HepG2 (cell line): Measurements from ENCODE around the gene PRM2. TPM values are rescaled to one million over a fixed set of nuclear protein-coding genes. Genes with fewer than 3 reads are reported as not detected.
A peak's percentile ranks its signal among the peaks of the same experiment; 100 is the strongest.

Experiments
- ADNP ChIP-seq: sonication (generic); formaldehyde crosslinking; IDR thresholded peaks from 2 replicates; pipeline ENCODE4 v1.4.0; 2020; ENCODE audit warnings: missing genetic modification reagents
- ATF2 ChIP-seq: sonication (generic); formaldehyde crosslinking; IDR thresholded peaks from 2 replicates; pipeline ENCODE4 v1.4.0; 2020; ENCODE audit warnings: missing genetic modification reagents
- BCL6 ChIP-seq: IDR thresholded peaks from 2 replicates; pipeline ENCODE4 v1.6.1; 2016; ENCODE audit warnings: missing genetic modification reagents, missing compliant biosample characterization
- CHCHD3 ChIP-seq: sonication (generic); formaldehyde crosslinking; IDR thresholded peaks from 2 replicates; pipeline ENCODE4 v1.8.0; 2022; ENCODE audit warnings: mild to moderate bottlenecking, missing genetic modification reagents, moderate library complexity
- FOSL2 ChIP-seq: sonication (generic); formaldehyde crosslinking; IDR thresholded peaks from 2 replicates; pipeline ENCODE4 v1.4.0; 2020; ENCODE audit warnings: missing genetic modification reagents
- FOXO1 ChIP-seq: sonication (generic); formaldehyde crosslinking; IDR thresholded peaks from 2 replicates; pipeline ENCODE4 v1.4.0; 2020; ENCODE audit warnings: missing genetic modification reagents
- HDAC2 ChIP-seq: sonication (generic); formaldehyde crosslinking; IDR thresholded peaks from 2 replicates; pipeline ENCODE4 v1.4.0; 2020; ENCODE audit warnings: missing genetic modification reagents
- HIC2 ChIP-seq: sonication (generic); formaldehyde crosslinking; IDR thresholded peaks from 2 replicates; pipeline ENCODE4 v1.9.0; 2022; ENCODE audit warnings: low read depth, missing genetic modification reagents
- HMG20B ChIP-seq: conservative IDR thresholded peaks from 2 replicates; pipeline ENCODE4 v1.6.1; 2016; ENCODE audit warnings: missing genetic modification reagents, missing compliant biosample characterization
- KLF11 ChIP-seq: IDR thresholded peaks from 2 replicates; pipeline ENCODE4 v1.6.1; 2016; ENCODE audit warnings: missing compliant biosample characterization
- KLF16 ChIP-seq, 2 experiments: sonication (generic) in 1 of 2; formaldehyde crosslinking in 1 of 2; IDR thresholded peaks; 2 replicates each; pipeline versions ENCODE4 v1.6.1 to v1.8.0; 2016 to 2023; ENCODE audit warnings: missing genetic modification reagents in 2 of 2, missing compliant biosample characterization in 1 of 2
- NR2F2 ChIP-seq: IDR thresholded peaks from 2 replicates; pipeline ENCODE4 v1.6.1; 2012; ENCODE audit warnings: low read depth, inconsistent platforms, borderline replicate concordance
- POLR2G ChIP-seq: fragments of 200-400 bp; formaldehyde crosslinking; IDR thresholded peaks from 2 replicates; pipeline ENCODE4 v1.6.1; 2018; ENCODE audit warnings: mild to moderate bottlenecking, low read depth, low read length, moderate library complexity
- RCOR2 ChIP-seq: IDR thresholded peaks from 2 replicates; pipeline ENCODE4 v1.6.1; 2016; ENCODE audit warnings: missing biosample characterization, missing genetic modification reagents
- SAP130 ChIP-seq: IDR thresholded peaks from 2 replicates; pipeline ENCODE4 v1.6.1; 2016; ENCODE audit warnings: low read depth
- STAG1 ChIP-seq: sonication (generic); formaldehyde crosslinking; IDR thresholded peaks from 2 replicates; pipeline ENCODE4 v1.4.0; 2020; ENCODE audit warnings: missing genetic modification reagents
- ZC3H4 ChIP-seq: sonication (generic); formaldehyde crosslinking; IDR thresholded peaks from 2 replicates; pipeline ENCODE4 v1.4.0; 2020; ENCODE audit warnings: missing genetic modification reagents, borderline replicate concordance
- ZKSCAN8 ChIP-seq: IDR thresholded peaks from 2 replicates; pipeline ENCODE4 v1.6.1; 2016; ENCODE audit warnings: borderline replicate concordance, missing genetic modification reagents, missing compliant biosample characterization
- ZNF317 ChIP-seq: sonication (generic); formaldehyde crosslinking; IDR thresholded peaks from 2 replicates; pipeline ENCODE4 v1.5.0; 2020; ENCODE audit warnings: mild to moderate bottlenecking, missing genetic modification reagents
- ZNF556 ChIP-seq: sonication (generic); formaldehyde crosslinking; IDR thresholded peaks from 2 replicates; pipeline ENCODE4 v1.4.0; 2020; ENCODE audit warnings: mild to moderate bottlenecking, missing genetic modification reagents, borderline replicate concordance
- ZNF747 ChIP-seq: sonication (generic); formaldehyde crosslinking; IDR thresholded peaks from 2 replicates; pipeline ENCODE4 v1.8.1; 2023; ENCODE audit warnings: missing genetic modification reagents, mild to moderate bottlenecking, borderline replicate concordance
- ZNF761 ChIP-seq: sonication (generic); formaldehyde crosslinking; conservative IDR thresholded peaks from 2 replicates; pipeline ENCODE4 v1.4.0; 2020; ENCODE audit warnings: mild to moderate bottlenecking, missing genetic modification reagents
- ZSCAN29 ChIP-seq: sonication (generic); formaldehyde crosslinking; conservative IDR thresholded peaks from 2 replicates; pipeline ENCODE4 v1.4.0; 2020; ENCODE audit warnings: mild to moderate bottlenecking, missing genetic modification reagents
- polyA plus RNA-seq, 8 experiments: library from polyadenylated mRNA; depleted of rRNA in 3 of 8; stranded (reverse) in 7 of 8; unstranded in 1 of 8; fragments of >200 nt; fragmentation: Illumina TruSeq in 4 of 8; extraction: Trizol in 4 of 8; gene quantifications; 2 replicates each; pipeline versions ENCODE4 v1.2.1 to v1.2.3, GENCODE V29; 2011 to 2016; ENCODE audit warnings: low read depth in 4 of 8, missing spikeins in 1 of 8, mixed read lengths in 1 of 8; ENCODE audit not compliant: insufficient read depth in 1 of 8
- total RNA-seq, 5 experiments: library from RNA; depleted of rRNA; stranded (reverse); fragments of >200 nt; fragmentation: Illumina TruSeq; extraction: Trizol; gene quantifications; 2 replicates each; pipeline ENCODE4 v1.2.3, GENCODE V29; 2016; ENCODE audit warnings: low read depth in 1 of 5
- TF ChIP-seq, protein P1 (sequence below): sonication (generic); formaldehyde crosslinking; IDR thresholded peaks from 2 replicates; pipeline ENCODE4 v1.4.0; 2020; ENCODE audit warnings: missing genetic modification reagents

The PRM2 gene
- total and polyA plus RNA-seq, 2 of the 13 experiments (the other 11 are each of a cell fraction or from before 2014, with no cell fraction given), result 0.54 TPM; not detected in 1

DNA sequence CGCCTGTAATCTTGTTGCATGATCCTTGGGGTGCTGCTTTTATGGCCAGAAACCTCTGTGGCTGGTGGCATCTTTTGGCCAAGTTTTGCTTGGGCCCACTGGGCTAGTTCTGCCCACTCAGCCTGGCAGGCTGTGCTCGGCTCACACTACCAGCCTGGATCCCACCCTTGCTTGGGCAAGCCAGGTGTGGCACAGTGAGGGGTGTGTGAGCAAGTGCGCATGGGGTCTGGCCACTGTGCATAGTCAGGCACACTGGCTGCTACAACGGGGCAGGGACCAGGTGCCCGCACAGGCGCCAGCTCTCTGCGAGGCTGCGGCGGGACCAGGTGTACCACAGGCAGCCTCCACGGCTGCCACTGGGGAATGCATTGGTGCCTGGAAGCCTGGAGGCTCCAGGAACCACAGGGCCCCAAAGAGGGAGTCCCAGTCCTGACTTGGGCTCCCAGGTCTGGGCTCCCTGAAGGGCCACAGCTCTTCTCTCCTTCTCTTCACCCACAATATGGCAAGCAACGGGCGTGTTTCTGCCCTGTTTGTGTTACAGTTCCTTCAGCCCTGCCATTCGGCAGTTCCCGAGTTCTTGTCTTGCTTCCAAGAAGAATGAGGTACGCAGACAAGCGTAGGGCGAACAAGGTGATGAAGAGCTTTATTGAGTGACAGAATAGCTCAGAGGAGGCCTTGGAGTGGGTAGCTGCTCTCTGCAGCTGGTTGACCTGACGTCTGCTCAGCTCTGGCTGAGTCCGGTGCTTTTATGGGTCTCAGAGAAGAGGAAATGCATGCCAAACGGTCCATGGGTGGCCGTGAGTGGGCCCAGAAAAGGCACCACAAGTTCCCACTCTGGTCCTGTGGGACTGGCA lies 31.6 kb upstream of the PRM2 start (continued):
- TF ChIP-seq ZNF556 (CRISPR knock-in tag) (0 out of 2 replicates have a peak, but pooled peaks have one; percentile 62), ZNF317 (CRISPR knock-in tag) (no peak; the same call in 1 of the 2 replicates), CHCHD3 (CRISPR knock-in tag) (peak; percentile 86; the same call in 1 of the 2 replicates), KLF16 (CRISPR knock-in tag; IDR thresholded peaks at IDR 0.05) (no peak; a peak in 1 of 4 replicates), FOSL2 (no peak), NR2F2 (0 out of 2 replicates have a peak, but pooled peaks have one; percentile 7), ZKSCAN8 (no peak), KLF11 (CRISPR knock-in tag) (peak; percentile 35; the same call in 1 of the 2 replicates), STAG1 (CRISPR knock-in tag) (no peak), ZC3H4 (CRISPR knock-in tag) (no peak), ZNF761 (CRISPR knock-in tag) (no peak), ATF2 (no peak), ZNF747 (CRISPR knock-in tag) (no peak), POLR2G (no peak), ZSCAN29 (no peak), ADNP (CRISPR knock-in tag) (no peak), BCL6 (CRISPR knock-in tag) (no peak), HMG20B (CRISPR knock-in tag) (no peak), FOXO1 (CRISPR knock-in tag) (no peak), RCOR2 (no peak), SAP130 (no peak), HIC2 (CRISPR knock-in tag) (peak; percentile 31; the same call in 1 of the 2 replicates), HDAC2 (no peak)
- TF ChIP-seq, protein P1, sequence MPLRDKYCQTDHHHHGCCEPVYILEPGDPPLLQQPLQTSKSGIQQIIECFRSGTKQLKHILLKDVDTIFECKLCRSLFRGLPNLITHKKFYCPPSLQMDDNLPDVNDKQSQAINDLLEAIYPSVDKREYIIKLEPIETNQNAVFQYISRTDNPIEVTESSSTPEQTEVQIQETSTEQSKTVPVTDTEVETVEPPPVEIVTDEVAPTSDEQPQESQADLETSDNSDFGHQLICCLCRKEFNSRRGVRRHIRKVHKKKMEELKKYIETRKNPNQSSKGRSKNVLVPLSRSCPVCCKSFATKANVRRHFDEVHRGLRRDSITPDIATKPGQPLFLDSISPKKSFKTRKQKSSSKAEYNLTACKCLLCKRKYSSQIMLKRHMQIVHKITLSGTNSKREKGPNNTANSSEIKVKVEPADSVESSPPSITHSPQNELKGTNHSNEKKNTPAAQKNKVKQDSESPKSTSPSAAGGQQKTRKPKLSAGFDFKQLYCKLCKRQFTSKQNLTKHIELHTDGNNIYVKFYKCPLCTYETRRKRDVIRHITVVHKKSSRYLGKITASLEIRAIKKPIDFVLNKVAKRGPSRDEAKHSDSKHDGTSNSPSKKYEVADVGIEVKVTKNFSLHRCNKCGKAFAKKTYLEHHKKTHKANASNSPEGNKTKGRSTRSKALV, result 0 out of 2 replicates have a peak, but pooled peaks have one; percentile 15
